Mucosa of descending colon (tissue), 3 donors: ENCODE results near the gene QRICH1. TPM values are rescaled to one million over a fixed set of nuclear protein-coding genes. Genes with fewer than 3 reads are reported as not detected.

ENCODE experiments used
- ATAC-seq: fragments of 200-7000 bp; cut with Tn5 transposase; one replicate; pipeline ENCODE4 v1.9.1; 2020; ENCODE audit warnings: mild to moderate bottlenecking, moderate library complexity
- DNase-seq, 3 donors: peaks; one replicate each; pipeline ENCODE4 v3.0.0-alpha.2; 2020
- H3K36me3 ChIP-seq: fragments of 200-600 bp; one replicate; pipeline ENCODE4 v1.8.0; 2021; ENCODE audit warnings: low read depth, mild to moderate bottlenecking
- H3K4me1 ChIP-seq: fragments of 200-600 bp; one replicate; pipeline ENCODE4 v1.8.0; 2021; ENCODE audit warnings: low read depth, mild to moderate bottlenecking
- H3K4me3 ChIP-seq: fragments of 200-600 bp; one replicate; pipeline ENCODE4 v1.8.0; 2021; ENCODE audit warnings: mild to moderate bottlenecking
- H3K9me3 ChIP-seq: fragments of 200-600 bp; one replicate; pipeline ENCODE4 v1.8.0; 2021; ENCODE audit warnings: mild to moderate bottlenecking
- CTCF ChIP-seq: fragments of 200-600 bp; IDR thresholded peaks from one replicate; pipeline ENCODE4 v1.8.0; 2022; ENCODE audit warnings: antibody characterized with exemption, mild to moderate bottlenecking
- intact Hi-C, 2 donors: fragments of 100-400 bp; cut with DNase I in 1 of 2; cut with micrococcal nuclease in 1 of 2; formaldehyde crosslinking; loops; one replicate each; pipeline versions ENCODE4 v1.11.0 to v1.11.1; 2022; cut with DNase I, micrococcal nuclease
- total RNA-seq, 3 donors: library from RNA; stranded (reverse); fragmentation: NEBNext Ultra II Directional in 2 of 3; extraction: Animal tissue kit (Norgen Biotek cat#: 25700) in 2 of 3; gene quantifications; one replicate each; pipeline versions ENCODE4 v1.2.1 to v1.2.4, GENCODE V29; 2021 to 2023
- donor health status: DM: no; HTN: no; CAD: no; lungs with moderate emphysema.
- donor health status: DM: no; HTN: no; CAD: no.
- donor health status: DM: no; HTN: yes; CAD: no.

QRICH1 gene
- total RNA-seq, 3 donors from 2014 or later: 73.0 to 104 (median 86.1) TPM

GRCh38 chr3:49058011-49058410 is 35.9 kb downstream of the QRICH1 start:
- no peak for TF ChIP-seq CTCF
- H3K4me3 ChIP-seq: no peak overlapping the region
- peaks cover 13% of the 10 kb centered on the region for H3K36me3 ChIP-seq
- intact Hi-C loops: no loop called here
- DNase-seq: no peak
- no peaks in the 10 kb centered on the region for H3K4me1 ChIP-seq
- H3K9me3 ChIP-seq: no peaks in the 10 kb centered on the region
- no peak for ATAC-seq

- ATAC-seq (no peak), DNase-seq (no peak)
- no peak overlapping the region for H3K4me3 ChIP-seq
- intact Hi-C loops: no loop called here
- H3K9me3 ChIP-seq: no peaks in the 10 kb centered on the region
- no peaks in the 10 kb centered on the region for H3K4me1 ChIP-seq
- no peak for TF ChIP-seq CTCF
- H3K36me3 ChIP-seq: peaks cover 13% of the 10 kb centered on the region
Observed at GRCh38 chr3:49057268-49057667, 36.6 kb downstream of the QRICH1 start.

GRCh38 chr3:49054344-49054862 is 39.5 kb downstream of the QRICH1 start:
- intact Hi-C loops: no loop called here

GRCh38 chr3:49053543-49053942 is 40.3 kb downstream of the QRICH1 start:
- H3K4me1 ChIP-seq: no peaks in the 10 kb centered on the region
- DNase-seq (no peak), ATAC-seq (no peak)
- no peak for TF ChIP-seq CTCF
- H3K4me3 ChIP-seq: no peak overlapping the region
- H3K9me3 ChIP-seq: no peaks in the 10 kb centered on the region
- peaks cover 13% of the 10 kb centered on the region for H3K36me3 ChIP-seq
- intact Hi-C loops: no loop called here

More at GRCh38 chr3:49054344-49054862, 39.5 kb downstream of the QRICH1 start:
- TF ChIP-seq CTCF: no peak
- peaks cover 13% of the 10 kb centered on the region for H3K36me3 ChIP-seq
- DNase-seq (no peak), ATAC-seq (no peak)
- no peaks in the 10 kb centered on the region for H3K9me3 ChIP-seq
- no peak overlapping the region for H3K4me3 ChIP-seq
- no peaks in the 10 kb centered on the region for H3K4me1 ChIP-seq

GRCh38 chr3:49035281-49035680 is 58.6 kb downstream of the QRICH1 start:
- DNase-seq: no peak
- Histone ChIP-seq H3K4me1 (no peaks in the 10 kb centered on the region), H3K36me3 (no peaks in the 10 kb centered on the region), H3K4me3 (no peak overlapping the region), H3K9me3 (no peaks in the 10 kb centered on the region)
- ATAC-seq: no peak
- no peak for TF ChIP-seq CTCF
- intact Hi-C loops: no loop called here

GRCh38 chr3:49034650-49035049 is 59.2 kb downstream of the QRICH1 start:
- DNase-seq (no peak), ATAC-seq (no peak)
- H3K4me1 ChIP-seq: peaks cover 1% of the 10 kb centered on the region
- no peaks in the 10 kb centered on the region for H3K9me3 ChIP-seq
- no peak overlapping the region for H3K4me3 ChIP-seq
- no peaks in the 10 kb centered on the region for H3K36me3 ChIP-seq
- TF ChIP-seq CTCF: no peak
- intact Hi-C loops: no loop called here
